Mucosa of descending colon (tissue), 3 donors: ENCODE data around the gene MCM8. TPM values are rescaled to one million over a fixed set of nuclear protein-coding genes. Genes with fewer than 3 reads are reported as not detected.

ENCODE experiments used
- ATAC-seq: fragments of 200-7000 bp; cut with Tn5 transposase; one replicate; pipeline ENCODE4 v1.9.1; 2020; ENCODE audit warnings: mild to moderate bottlenecking, moderate library complexity
- DNase-seq, 3 donors: peaks; one replicate each; pipeline ENCODE4 v3.0.0-alpha.2; 2020
- H3K36me3 ChIP-seq: fragments of 200-600 bp; one replicate; pipeline ENCODE4 v1.8.0; 2021; ENCODE audit warnings: low read depth, mild to moderate bottlenecking
- H3K4me1 ChIP-seq: fragments of 200-600 bp; one replicate; pipeline ENCODE4 v1.8.0; 2021; ENCODE audit warnings: low read depth, mild to moderate bottlenecking
- H3K4me3 ChIP-seq: fragments of 200-600 bp; one replicate; pipeline ENCODE4 v1.8.0; 2021; ENCODE audit warnings: mild to moderate bottlenecking
- H3K9me3 ChIP-seq: fragments of 200-600 bp; one replicate; pipeline ENCODE4 v1.8.0; 2021; ENCODE audit warnings: mild to moderate bottlenecking
- CTCF ChIP-seq: fragments of 200-600 bp; IDR thresholded peaks from one replicate; pipeline ENCODE4 v1.8.0; 2022; ENCODE audit warnings: antibody characterized with exemption, mild to moderate bottlenecking
- intact Hi-C, 2 donors: fragments of 100-400 bp; cut with DNase I in 1 of 2; cut with micrococcal nuclease in 1 of 2; formaldehyde crosslinking; loops; one replicate each; pipeline versions ENCODE4 v1.11.0 to v1.11.1; 2022; cut with DNase I, micrococcal nuclease
- total RNA-seq, 3 donors: library from RNA; stranded (reverse); fragmentation: NEBNext Ultra II Directional in 2 of 3; extraction: Animal tissue kit (Norgen Biotek cat#: 25700) in 2 of 3; gene quantifications; one replicate each; pipeline versions ENCODE4 v1.2.1 to v1.2.4, GENCODE V29; 2021 to 2023
- donor health status: DM: no; HTN: no; CAD: no; lungs with moderate emphysema.
- donor health status: DM: no; HTN: no; CAD: no.
- donor health status: DM: no; HTN: yes; CAD: no.

MCM8 gene
- total RNA-seq, 3 donors from 2014 or later: 4.9 to 9.8 (median 7.8) TPM

- Histone ChIP-seq H3K4me3 (no peak overlapping the region), H3K4me1 (peaks cover 3% of the 10 kb centered on the region), H3K9me3 (no peaks in the 10 kb centered on the region), H3K36me3 (no peaks in the 10 kb centered on the region)
- intact Hi-C loops: no loop called here
- ATAC-seq (peak; percentile 44), DNase-seq (no peak)
- TF ChIP-seq CTCF: no peak
Observed at GRCh38 chr20:5977223-5977622, 26.8 kb downstream of the MCM8 start.

GRCh38 chr20:5977975-5978374 is 27.5 kb downstream of the MCM8 start:
- H3K4me3 ChIP-seq: no peak overlapping the region
- H3K4me1 ChIP-seq: peaks cover under 1% of the 10 kb centered on the region
- H3K36me3 ChIP-seq: no peaks in the 10 kb centered on the region
- no peak for DNase-seq
- intact Hi-C loops: no loop called here
- ATAC-seq: no peak
- H3K9me3 ChIP-seq: no peaks in the 10 kb centered on the region
- no peak for TF ChIP-seq CTCF

- Histone ChIP-seq H3K4me3 (no peak overlapping the region), H3K9me3 (no peaks in the 10 kb centered on the region), H3K36me3 (no peaks in the 10 kb centered on the region), H3K4me1 (no peaks in the 10 kb centered on the region)
- no peak for ATAC-seq
- no peak for DNase-seq
- no peak for TF ChIP-seq CTCF
- intact Hi-C loops: no loop called here
Observed at GRCh38 chr20:5979801-5980200, 29.3 kb downstream of the MCM8 start.

- no peak for DNase-seq
- ATAC-seq: peak; percentile 49
- no peak for TF ChIP-seq CTCF
Observed at GRCh38 chr20:5980720-5981538, 30.5 kb downstream of the MCM8 start.

GRCh38 chr20:5987383-5987782 is 36.9 kb downstream of the MCM8 start:
- Histone ChIP-seq H3K9me3 (no peaks in the 10 kb centered on the region), H3K36me3 (no peaks in the 10 kb centered on the region), H3K4me3 (no peak overlapping the region), H3K4me1 (no peaks in the 10 kb centered on the region)
- no peak for DNase-seq
- no peak for ATAC-seq
- no peak for TF ChIP-seq CTCF
- intact Hi-C loops: no loop called here

More at GRCh38 chr20:5980720-5981538, 30.5 kb downstream of the MCM8 start:
- Histone ChIP-seq H3K36me3 (no peaks in the 10 kb centered on the region), H3K4me3 (no peak overlapping the region), H3K9me3 (no peaks in the 10 kb centered on the region), H3K4me1 (no peaks in the 10 kb centered on the region)
- intact Hi-C loops: no loop called here
